Suprapubic skin (tissue), 3 donors: ENCODE data around the gene IRF7.

Source experiments
- EP300 ChIP-seq: sonication (generic); formaldehyde crosslinking; IDR thresholded peaks from one replicate; pipeline ENCODE4 v1.6.1; 2017; ENCODE audit warnings: antibody characterized with exemption
- POLR2A ChIP-seq, 2 donors: fragments of 450-650 bp; IDR thresholded peaks; one replicate each; pipeline ENCODE4 v1.6.1; 2017; ENCODE audit warnings: antibody characterized with exemption in 2 of 2, mild to moderate bottlenecking in 2 of 2, moderate library complexity in 2 of 2
- TF ChIP-seq, protein P1 (sequence below), 2 donors: fragments of 200-600 bp in 1 of 2; fragments of 450-650 bp in 1 of 2; sonication (generic) in 1 of 2; IDR thresholded peaks; one replicate each; pipeline ENCODE4 v1.5.1; 2016 to 2019; ENCODE audit warnings: antibody characterized with exemption in 2 of 2, mild to moderate bottlenecking in 1 of 2, moderate library complexity in 1 of 2

DNA sequence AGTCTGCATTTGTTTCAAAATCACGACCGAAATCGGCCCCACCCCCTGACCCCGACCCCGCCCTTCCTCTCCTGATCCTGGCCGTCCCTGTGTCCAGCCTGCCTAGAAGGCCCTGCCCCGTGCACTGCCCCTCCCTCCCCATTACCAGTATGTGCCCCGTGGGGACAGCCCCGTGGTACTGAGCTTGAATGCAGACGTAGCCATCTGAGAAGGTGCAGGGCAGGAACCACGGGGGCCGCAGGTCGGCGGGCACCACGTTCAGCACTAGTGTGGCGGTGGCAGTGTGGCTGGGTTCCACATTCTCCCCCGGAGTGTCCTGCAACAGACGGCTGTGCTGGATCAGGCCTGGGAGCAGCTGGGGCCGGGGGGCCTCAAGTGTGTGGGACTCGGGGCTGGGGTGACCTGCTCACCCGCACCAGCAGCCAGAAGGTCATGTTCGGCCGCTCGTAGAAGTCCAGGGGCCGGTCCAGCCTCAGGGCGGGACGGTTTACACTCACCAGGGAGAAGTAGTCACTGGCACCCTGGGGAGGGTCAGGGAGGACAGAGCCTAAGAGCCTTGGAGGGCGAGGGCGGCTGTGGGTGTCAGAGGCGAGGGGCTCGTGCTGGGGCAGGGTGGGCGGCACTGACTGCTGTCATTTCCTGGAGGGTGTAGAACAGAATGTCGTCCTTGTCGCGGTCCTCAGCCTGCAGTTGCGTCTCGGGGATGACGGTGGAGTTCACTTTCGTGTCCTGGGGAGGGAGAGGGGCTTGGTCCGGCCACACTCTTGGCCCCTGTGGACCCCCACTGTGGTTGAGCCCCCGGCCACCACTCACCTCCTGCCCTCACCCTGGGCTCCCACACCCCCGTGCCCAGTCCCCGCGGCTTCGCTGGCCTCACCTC, 5.4 kb upstream of the IRF7 start:
- TF ChIP-seq POLR2A (IDR thresholded peaks at IDR 0.05) (no peak), EP300 (no peak)
- TF ChIP-seq, protein P1, sequence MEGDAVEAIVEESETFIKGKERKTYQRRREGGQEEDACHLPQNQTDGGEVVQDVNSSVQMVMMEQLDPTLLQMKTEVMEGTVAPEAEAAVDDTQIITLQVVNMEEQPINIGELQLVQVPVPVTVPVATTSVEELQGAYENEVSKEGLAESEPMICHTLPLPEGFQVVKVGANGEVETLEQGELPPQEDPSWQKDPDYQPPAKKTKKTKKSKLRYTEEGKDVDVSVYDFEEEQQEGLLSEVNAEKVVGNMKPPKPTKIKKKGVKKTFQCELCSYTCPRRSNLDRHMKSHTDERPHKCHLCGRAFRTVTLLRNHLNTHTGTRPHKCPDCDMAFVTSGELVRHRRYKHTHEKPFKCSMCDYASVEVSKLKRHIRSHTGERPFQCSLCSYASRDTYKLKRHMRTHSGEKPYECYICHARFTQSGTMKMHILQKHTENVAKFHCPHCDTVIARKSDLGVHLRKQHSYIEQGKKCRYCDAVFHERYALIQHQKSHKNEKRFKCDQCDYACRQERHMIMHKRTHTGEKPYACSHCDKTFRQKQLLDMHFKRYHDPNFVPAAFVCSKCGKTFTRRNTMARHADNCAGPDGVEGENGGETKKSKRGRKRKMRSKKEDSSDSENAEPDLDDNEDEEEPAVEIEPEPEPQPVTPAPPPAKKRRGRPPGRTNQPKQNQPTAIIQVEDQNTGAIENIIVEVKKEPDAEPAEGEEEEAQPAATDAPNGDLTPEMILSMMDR (IDR thresholded peaks at IDR 0.05) = no peak
